HG03159 (cell line): ENCODE measurements around the gene CNKSR3.

Experiments used
- ATAC-seq: cut with Tn5 transposase; IDR thresholded peaks from one replicate; pipeline ENCODE4 v1.9.1; 2021; ENCODE audit warnings: mild to moderate bottlenecking, moderate library complexity; ENCODE audit not compliant: unreplicated experiment

The CNKSR3 gene

GRCh38 chr6:154356690-154357089 lies 153.8 kb downstream of the CNKSR3 start, which contains the start of gene IPCEF1:
Gene IPCEF1 (minus strand): TSS chr6:154356803. CDS start chr6:154265947, 90,856 bp downstream.
- peak; percentile 25 for ATAC-seq

GRCh38 chr6:154356113-154356512 lies 154.4 kb downstream of the CNKSR3 start:
- ATAC-seq, result no peak

GRCh38 chr6:154354265-154354777 lies 156.2 kb downstream of the CNKSR3 start:
- ATAC-seq, result no peak

GRCh38 chr6:154353626-154354025 lies 156.9 kb downstream of the CNKSR3 start:
- no peak for ATAC-seq

GRCh38 chr6:154352898-154353585 lies 157.4 kb downstream of the CNKSR3 start:
- ATAC-seq, result peak; percentile 56

- ATAC-seq, result no peak
Measured at GRCh38 chr6:154350293-154350692, 160.2 kb downstream of the CNKSR3 start.

- no peak for ATAC-seq
Measured at GRCh38 chr6:154347981-154348380, 162.5 kb downstream of the CNKSR3 start.

GRCh38 chr6:154345811-154346210 lies 164.7 kb downstream of the CNKSR3 start:
- ATAC-seq, result no peak

GRCh38 chr6:154343473-154344308 lies 166.8 kb downstream of the CNKSR3 start:
- no peak for ATAC-seq

GRCh38 chr6:154341871-154342270 lies 168.6 kb downstream of the CNKSR3 start:
- ATAC-seq, result no peak

- ATAC-seq, result no peak
Measured at GRCh38 chr6:154341336-154341735, 169.1 kb downstream of the CNKSR3 start.
